Uterus (tissue), 2 donors: Measurements from ENCODE around the gene CHRNB1.

Experiments
- CTCF ChIP-seq, 4 experiments: fragments of 200-600 bp in 2 of 4; fragments of 450-650 bp in 2 of 4; sonication (generic) in 2 of 4; IDR thresholded peaks; one replicate each; pipeline ENCODE4 v1.5.1; 2016 to 2019; ENCODE audit warnings: antibody characterized with exemption in 4 of 4, mild to moderate bottlenecking in 2 of 4, moderate library complexity in 1 of 4
- POLR2A ChIP-seq, 2 donors: fragments of 450-650 bp; IDR thresholded peaks; one replicate each; pipeline ENCODE4 v1.6.1; 2016; ENCODE audit warnings: antibody characterized with exemption in 2 of 2, mild to moderate bottlenecking in 1 of 2, moderate library complexity in 1 of 2

DNA sequence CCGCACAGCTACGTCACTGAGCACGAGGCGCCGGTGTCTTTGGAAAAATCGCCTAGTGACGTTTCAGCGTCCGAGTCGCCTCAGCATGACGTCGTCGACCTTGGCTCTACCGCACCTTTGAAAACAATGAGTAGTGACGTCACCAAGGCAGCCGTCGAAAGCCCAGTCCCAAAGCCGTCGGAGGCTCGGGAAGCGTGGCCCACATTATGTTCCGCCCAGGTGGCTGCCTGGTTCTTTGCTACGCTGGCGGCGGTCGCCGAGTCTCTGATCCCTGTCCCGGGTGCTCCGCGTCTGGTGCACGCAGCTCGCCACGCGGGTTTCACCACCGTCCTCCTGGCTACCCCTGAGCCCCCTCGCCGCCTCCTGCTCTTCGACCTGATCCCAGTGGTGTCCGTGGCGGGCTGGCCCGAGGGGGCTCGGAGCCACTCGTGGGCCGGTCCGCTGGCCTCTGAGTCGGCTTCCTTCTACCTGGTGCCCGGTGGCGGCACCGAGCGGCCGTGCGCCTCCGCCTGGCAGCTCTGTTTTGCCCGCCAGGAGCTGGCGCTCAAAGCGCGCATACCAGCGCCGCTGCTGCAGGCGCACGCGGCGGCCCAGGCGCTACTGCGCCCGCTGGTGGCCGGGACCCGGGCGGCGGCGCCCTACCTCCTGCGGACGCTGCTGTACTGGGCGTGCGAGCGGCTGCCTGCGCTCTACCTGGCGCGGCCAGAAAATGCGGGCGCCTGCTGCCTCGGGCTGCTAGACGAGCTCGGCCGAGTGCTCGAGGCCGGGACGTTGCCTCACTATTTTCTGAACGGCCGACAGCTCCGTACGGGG lies 8.1 kb upstream of the CHRNB1 start:
- TF ChIP-seq CTCF (IDR thresholded peaks at IDR 0.05) (peak; percentile 59 to 97 (median 92)), POLR2A (IDR thresholded peaks at IDR 0.05) (peak in 1 of 2 donors; percentile 43)
